GM23248 (cell line): ENCODE data around the gene TFAP2E. TPM values are rescaled to one million over a fixed set of nuclear protein-coding genes. Genes with fewer than 3 reads are reported as not detected.
"Not testable (repeated sequence)": the region's sequence is repeated elsewhere in the genome, so short reads cannot be mapped to it uniquely, and the experiment has no call there.

Experiments
- DNase-seq: peaks from one replicate; pipeline ENCODE4 v3.0.0-alpha.2; 2015
- H2AFZ ChIP-seq: fragments of 200-600 bp; sonication (generic); 2 replicates; pipeline ENCODE4 v1.6.1; 2016; ENCODE audit warnings: antibody characterized with exemption
- H3F3A ChIP-seq: fragments of 200-600 bp; sonication (generic); 2 replicates; pipeline ENCODE4 v1.6.1; 2016; ENCODE audit warnings: mild to moderate bottlenecking, antibody characterized with exemption, mixed run types; ENCODE audit not compliant: insufficient read depth
- H3K27ac ChIP-seq: fragments of 200-600 bp; sonication (generic); 2 replicates; pipeline ENCODE4 v1.5.1; 2016; ENCODE audit warnings: mild to moderate bottlenecking
- H3K27me3 ChIP-seq: fragments of 200-600 bp; sonication (generic); replicated peaks from 2 replicates; pipeline ENCODE4 v1.6.1; 2016; ENCODE audit warnings: mild to moderate bottlenecking; ENCODE audit not compliant: insufficient read depth
- H3K36me3 ChIP-seq: fragments of 200-600 bp; sonication (generic); 2 replicates; pipeline ENCODE4 v1.6.1; 2016; ENCODE audit warnings: low read depth, mild to moderate bottlenecking
- H3K4me1 ChIP-seq: fragments of 200-600 bp; sonication (generic); 2 replicates; pipeline ENCODE4 v1.6.1; 2016; ENCODE audit warnings: mild to moderate bottlenecking; ENCODE audit not compliant: insufficient read depth
- H3K4me2 ChIP-seq: fragments of 200-600 bp; sonication (generic); one replicate; pipeline ENCODE4 v1.6.1; 2016; ENCODE audit warnings: mild to moderate bottlenecking; ENCODE audit not compliant: unreplicated experiment
- H3K4me3 ChIP-seq: fragments of 200-600 bp; sonication (generic); 2 replicates; pipeline ENCODE4 v1.5.1; 2016; ENCODE audit warnings: mild to moderate bottlenecking
- H3K79me2 ChIP-seq: fragments of 200-600 bp; sonication (generic); 2 replicates; pipeline ENCODE4 v1.6.1; 2016; ENCODE audit warnings: mild to moderate bottlenecking; ENCODE audit not compliant: insufficient read depth
- H3K9ac ChIP-seq: fragments of 200-600 bp; sonication (generic); 2 replicates; pipeline ENCODE4 v1.6.1; 2016; ENCODE audit warnings: mild to moderate bottlenecking
- H3K9me2 ChIP-seq: fragments of 200-600 bp; sonication (generic); 2 replicates; pipeline ENCODE4 v1.6.1; 2016; ENCODE audit warnings: mixed run types, mild to moderate bottlenecking, moderate library complexity; ENCODE audit not compliant: insufficient read depth
- H3K9me3 ChIP-seq: fragments of 200-600 bp; sonication (generic); one replicate; pipeline ENCODE4 v1.6.1; 2017; ENCODE audit warnings: low read depth
- H4K20me1 ChIP-seq: fragments of 200-600 bp; sonication (generic); 2 replicates; pipeline ENCODE4 v1.6.0; 2016; ENCODE audit not compliant: insufficient read depth
- EZH2 ChIP-seq: fragments of 200-600 bp; sonication (generic); IDR thresholded peaks from 2 replicates; pipeline ENCODE4 v1.6.1; 2018; ENCODE audit warnings: antibody characterized with exemption, mild to moderate bottlenecking; ENCODE audit not compliant: insufficient read depth, poor library complexity, severe bottlenecking
- EZH2phosphoT487 ChIP-seq: fragments of 200-600 bp; sonication (generic); IDR thresholded peaks from 2 replicates; pipeline ENCODE4 v1.6.1; 2018; ENCODE audit warnings: antibody characterized with exemption, moderate library complexity, mild to moderate bottlenecking, low read depth; ENCODE audit not compliant: insufficient read depth
- WGBS, 2 experiments: methylation state at CpG; one replicate each; pipeline ENCODE4 v1.1.6; 2015 to 2017; ENCODE audit warnings: low lambda C conversion rate in 2 of 2, low coverage in 1 of 2; ENCODE audit errors: missing lambda C conversion rate in 2 of 2; 5-methylcytosine and 5-hydroxymethylcytosine counted together
- in situ Hi-C: fragments of 300-500 bp; cut with MboI; formaldehyde crosslinking; loops from 2 replicates; pipeline ENCODE4 v1.15.0; 2020
- polyA plus RNA-seq: library from polyadenylated mRNA; unstranded; fragments of >200 nt; fragmentation: Nextera tagmentation; extraction: Ambion mirVana; gene quantifications from 2 replicates; pipeline ENCODE4 v1.2.1, GENCODE V29; 2016
- total RNA-seq: library from RNA; depleted of rRNA; stranded (reverse); fragments of >200 nt; shearing (Covaris generic); gene quantifications from 2 replicates; pipeline ENCODE4 v1.2.3, GENCODE V29; 2014

The TFAP2E gene
- total and polyA plus RNA-seq, 2 experiments from 2014 or later: 0.18 TPM; not detected in 1

DNA sequence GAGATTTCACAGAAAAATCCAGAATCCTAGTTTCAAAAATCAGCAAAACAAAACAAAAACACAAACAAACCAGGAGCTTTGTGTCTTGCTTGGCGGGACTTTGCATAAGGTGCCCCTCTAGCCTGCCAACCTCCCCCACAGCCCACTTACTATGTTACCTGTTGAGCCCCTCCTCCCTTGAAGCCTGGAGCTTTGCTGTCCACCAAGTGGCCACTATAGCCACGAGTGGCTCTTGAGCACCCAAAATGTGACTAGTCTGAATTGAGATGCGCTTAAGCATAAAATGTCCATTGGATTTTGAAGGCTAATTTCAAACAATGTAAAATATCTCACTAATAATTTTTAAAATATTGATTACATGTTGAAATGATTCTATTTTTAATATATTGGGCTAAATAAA lies 12.2 kb downstream of the TFAP2E start:
- Histone ChIP-seq H3K36me3 (no peaks in the 10 kb centered on the region), H3K4me2 (no peak overlapping the region), H3K79me2 (no peaks in the 10 kb centered on the region), H3K27ac (no peak overlapping the region), H3F3A (no peaks in the 10 kb centered on the region), H3K9me2 (no peaks in the 10 kb centered on the region), H2AFZ (no peak overlapping the region), H3K9ac (no peak overlapping the region), H4K20me1 (no peaks in the 10 kb centered on the region), H3K4me3 (no peak overlapping the region), H3K9me3 (no peaks in the 10 kb centered on the region), H3K27me3 (no peaks in the 10 kb centered on the region), H3K4me1 (no peaks in the 10 kb centered on the region)
- 72 to 76% methylated on average over 3 of the region's 3 CpGs for WGBS, 2 experiments
- TF ChIP-seq EZH2 (no peak), EZH2phosphoT487 (no peak)
- in situ Hi-C loops: no loop called here
- no peak for DNase-seq

- H3K4me3 ChIP-seq, H3K4me2 ChIP-seq, H3K27me3 ChIP-seq, in situ Hi-C loops, H3K79me2 ChIP-seq, H3F3A ChIP-seq, H4K20me1 ChIP-seq, H3K4me1 ChIP-seq, H3K9me2 ChIP-seq, H3K9me3 ChIP-seq, H3K36me3 ChIP-seq, DNase-seq, H2AFZ ChIP-seq, H3K9ac ChIP-seq, H3K27ac ChIP-seq: not testable (repeated sequence)
- 92 to 96% methylated on average over 1 of the region's 1 CpG for WGBS, 2 experiments
These were observed 12.7 kb downstream of the TFAP2E start for GRCh38 chr1:35585805-35586204.

- WGBS, 2 experiments: 96 to 98% methylated on average over 7 of the region's 7 CpGs
- TF ChIP-seq EZH2phosphoT487 (no peak), EZH2 (no peak)
- in situ Hi-C loops: no loop called here
These were observed 13.7 kb downstream of the TFAP2E start for GRCh38 chr1:35586808-35587207.

GRCh38 chr1:35587736-35588135 lies 14.6 kb downstream of the TFAP2E start:
- Histone ChIP-seq H3K9ac (no peak overlapping the region), H3K9me2 (no peaks in the 10 kb centered on the region), H3F3A (no peaks in the 10 kb centered on the region), H2AFZ (no peak overlapping the region), H4K20me1 (no peaks in the 10 kb centered on the region), H3K27me3 (no peaks in the 10 kb centered on the region), H3K27ac (no peak overlapping the region), H3K4me1 (no peaks in the 10 kb centered on the region), H3K79me2 (no peaks in the 10 kb centered on the region), H3K4me2 (no peak overlapping the region), H3K4me3 (no peak overlapping the region), H3K9me3 (no peaks in the 10 kb centered on the region), H3K36me3 (no peaks in the 10 kb centered on the region)
- DNase-seq: no peak
- in situ Hi-C loops: no loop called here
- WGBS, 2 experiments: 76% methylated on average over 6 of the region's 6 CpGs
- TF ChIP-seq EZH2 (no peak), EZH2phosphoT487 (no peak)

More at GRCh38 chr1:35586808-35587207, 13.7 kb downstream of the TFAP2E start:
- no peak for DNase-seq
- H3K9me2 ChIP-seq: no peaks in the 10 kb centered on the region
- H3K27ac ChIP-seq: no peak overlapping the region
- no peaks in the 10 kb centered on the region for H3K27me3 ChIP-seq
- H3K4me2 ChIP-seq: no peak overlapping the region
- no peaks in the 10 kb centered on the region for H3K79me2 ChIP-seq
- H3K4me1 ChIP-seq: no peaks in the 10 kb centered on the region
- H3K4me3 ChIP-seq: no peak overlapping the region
- H3K36me3 ChIP-seq: no peaks in the 10 kb centered on the region
- H2AFZ ChIP-seq: no peak overlapping the region
- H3K9me3 ChIP-seq: no peaks in the 10 kb centered on the region
- no peaks in the 10 kb centered on the region for H4K20me1 ChIP-seq
- no peaks in the 10 kb centered on the region for H3F3A ChIP-seq
- H3K9ac ChIP-seq: no peak overlapping the region

DNA sequence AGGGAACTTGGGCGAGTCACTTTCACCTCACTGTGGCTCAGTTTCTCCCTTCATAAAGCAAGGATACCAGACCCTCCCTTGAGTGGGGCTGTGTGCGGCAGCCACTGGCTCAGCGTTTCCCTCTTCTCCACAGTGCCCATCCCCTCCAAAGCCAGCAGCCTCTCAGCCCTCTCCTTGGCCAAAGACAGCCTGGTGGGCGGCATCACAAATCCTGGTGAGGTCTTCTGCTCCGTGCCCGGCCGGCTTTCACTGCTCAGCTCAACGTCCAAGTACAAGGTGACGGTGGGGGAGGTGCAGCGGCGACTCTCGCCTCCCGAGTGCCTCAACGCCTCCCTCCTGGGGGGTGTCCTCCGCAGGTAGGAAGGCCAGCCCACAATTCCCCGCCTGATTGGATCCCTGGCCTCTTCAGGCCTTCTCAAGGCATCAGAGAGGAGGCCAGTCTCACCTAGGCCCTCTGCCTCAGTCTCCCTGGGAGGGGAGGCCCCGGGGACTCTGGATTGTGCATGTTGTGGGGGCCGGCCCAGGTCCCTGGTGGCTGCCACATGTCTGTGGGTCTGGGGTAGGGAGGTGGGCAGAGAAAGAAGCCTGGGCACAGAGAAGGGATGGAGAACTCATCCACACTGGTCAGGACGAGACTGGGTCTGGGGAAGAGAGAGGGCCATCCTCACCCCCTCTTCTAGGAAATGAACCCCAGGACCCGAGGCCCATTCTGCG lies 15.2 kb downstream of the TFAP2E start:
- no peak overlapping the region for H3K9ac ChIP-seq
- H3K4me2 ChIP-seq: no peak overlapping the region
- no peaks in the 10 kb centered on the region for H3K36me3 ChIP-seq
- no peaks in the 10 kb centered on the region for H4K20me1 ChIP-seq
- no peaks in the 10 kb centered on the region for H3K4me1 ChIP-seq
- H3K27ac ChIP-seq: no peak overlapping the region
- H3K9me2 ChIP-seq: no peaks in the 10 kb centered on the region
- no peak overlapping the region for H2AFZ ChIP-seq
- in situ Hi-C loops: no loop called here
- 77 to 79% methylated on average over 20 to 21 of the region's 21 CpGs for WGBS, 2 experiments
- no peaks in the 10 kb centered on the region for H3K9me3 ChIP-seq
- H3F3A ChIP-seq: no peaks in the 10 kb centered on the region
- no peak for DNase-seq
- H3K27me3 ChIP-seq: no peaks in the 10 kb centered on the region
- H3K79me2 ChIP-seq: no peaks in the 10 kb centered on the region
- H3K4me3 ChIP-seq: no peak overlapping the region
- no peak for TF ChIP-seq EZH2
- TF ChIP-seq EZH2phosphoT487: no peak
